Measurements from ENCODE around the gene KRTAP5-11.
A peak's percentile ranks its signal among the peaks of the same experiment; 100 is the strongest.
"Not testable (repeated sequence)": the region's sequence is repeated elsewhere in the genome, so short reads cannot be mapped to it uniquely, and the experiment has no call there.

KRTAP5-11 gene

GRCh38 chr11:71604798-71605488, 22.3 kb upstream of the KRTAP5-11 start:
- TF ChIP-seq CTCF (IDR thresholded peaks at IDR 0.05) = peak; percentile 58
- not testable (repeated sequence) for H3K27ac Mint-ChIP-seq; H3K36me3 Mint-ChIP-seq (ENCODE audit: low read depth); H3K4me3 Mint-ChIP-seq; H3K9me3 Mint-ChIP-seq; H3K4me1 Mint-ChIP-seq
- peak; percentile 37 for DNase-seq
- H3K27me3 Mint-ChIP-seq (ENCODE audit: low read depth, poor library complexity) = peaks cover 79% of the 10 kb centered on the region

- peaks cover 69% of the 10 kb centered on the region for H3K27me3 Mint-ChIP-seq (ENCODE audit: low read depth, poor library complexity)
- H3K4me3 Mint-ChIP-seq; H3K36me3 Mint-ChIP-seq (ENCODE audit: low read depth): not testable (repeated sequence)
Measured at GRCh38 chr11:71603221-71603620, 20.5 kb upstream of the KRTAP5-11 start.

GRCh38 chr11:71589546-71589920, 6.9 kb upstream of the KRTAP5-11 start:
- not testable (repeated sequence) for H3K9me3 Mint-ChIP-seq; DNase-seq; H3K27ac Mint-ChIP-seq; H3K36me3 Mint-ChIP-seq (ENCODE audit: low read depth); H3K4me3 Mint-ChIP-seq
- peaks cover 21% of the 10 kb centered on the region for H3K4me1 Mint-ChIP-seq
- H3K27me3 Mint-ChIP-seq (ENCODE audit: low read depth, poor library complexity) = peaks cover 25% of the 10 kb centered on the region

More at GRCh38 chr11:71603221-71603620, 20.5 kb upstream of the KRTAP5-11 start:
- not testable (repeated sequence) for H3K27ac Mint-ChIP-seq, DNase-seq, H3K4me1 Mint-ChIP-seq, H3K9me3 Mint-ChIP-seq

- not testable (repeated sequence) for H3K27ac Mint-ChIP-seq
Measured at GRCh38 chr11:71588822-71589545, 6.3 kb upstream of the KRTAP5-11 start.

GRCh38 chr11:71588314-71588713, 5.6 kb upstream of the KRTAP5-11 start:
- H3K27me3 Mint-ChIP-seq (ENCODE audit: low read depth, poor library complexity) = peaks cover 18% of the 10 kb centered on the region
- DNase-seq; H3K36me3 Mint-ChIP-seq (ENCODE audit: low read depth); H3K9me3 Mint-ChIP-seq; H3K4me3 Mint-ChIP-seq; H3K27ac Mint-ChIP-seq: not testable (repeated sequence)
- H3K4me1 Mint-ChIP-seq = peaks cover 21% of the 10 kb centered on the region

More at GRCh38 chr11:71588822-71589545, 6.3 kb upstream of the KRTAP5-11 start:
- Mint-ChIP-seq H3K27me3 (ENCODE audit: low read depth, poor library complexity) (peaks cover 24% of the 10 kb centered on the region), H3K4me1 (peaks cover 21% of the 10 kb centered on the region)
- H3K36me3 Mint-ChIP-seq (ENCODE audit: low read depth); DNase-seq; H3K9me3 Mint-ChIP-seq; H3K4me3 Mint-ChIP-seq: not testable (repeated sequence)

- not testable (repeated sequence) for H3K9me3 Mint-ChIP-seq; DNase-seq; H3K27ac Mint-ChIP-seq; H3K36me3 Mint-ChIP-seq (ENCODE audit: low read depth); H3K4me3 Mint-ChIP-seq
- peaks cover 33% of the 10 kb centered on the region for H3K4me1 Mint-ChIP-seq
- H3K27me3 Mint-ChIP-seq (ENCODE audit: low read depth, poor library complexity) = peaks cover 32% of the 10 kb centered on the region
Measured at GRCh38 chr11:71585673-71586072, 3.0 kb upstream of the KRTAP5-11 start.

- not testable (repeated sequence) for H3K4me3 Mint-ChIP-seq; DNase-seq; H3K27ac Mint-ChIP-seq; H3K36me3 Mint-ChIP-seq (ENCODE audit: low read depth); H3K9me3 Mint-ChIP-seq
- peaks cover 28% of the 10 kb centered on the region for H3K27me3 Mint-ChIP-seq (ENCODE audit: low read depth, poor library complexity)
- H3K4me1 Mint-ChIP-seq = peaks cover 46% of the 10 kb centered on the region
Measured at GRCh38 chr11:71582969-71583368, 294 bp upstream of the KRTAP5-11 start.

- Mint-ChIP-seq H3K27me3 (ENCODE audit: low read depth, poor library complexity) (peaks cover 28% of the 10 kb centered on the region), H3K4me1 (peaks cover 37% of the 10 kb centered on the region), H3K27ac (no peak overlapping the region), H3K36me3 (ENCODE audit: low read depth) (no peaks in the 10 kb centered on the region), H3K9me3 (no peaks in the 10 kb centered on the region), H3K4me3 (no peak overlapping the region)
- DNase-seq = no peak
- TF ChIP-seq CTCF (IDR thresholded peaks at IDR 0.05) = no peak
Measured at GRCh38 chr11:71581826-71582225, 849 bp downstream of the KRTAP5-11 start.
